ENCODE measurements around the gene FBLN2.

FBLN2 gene

DNA sequence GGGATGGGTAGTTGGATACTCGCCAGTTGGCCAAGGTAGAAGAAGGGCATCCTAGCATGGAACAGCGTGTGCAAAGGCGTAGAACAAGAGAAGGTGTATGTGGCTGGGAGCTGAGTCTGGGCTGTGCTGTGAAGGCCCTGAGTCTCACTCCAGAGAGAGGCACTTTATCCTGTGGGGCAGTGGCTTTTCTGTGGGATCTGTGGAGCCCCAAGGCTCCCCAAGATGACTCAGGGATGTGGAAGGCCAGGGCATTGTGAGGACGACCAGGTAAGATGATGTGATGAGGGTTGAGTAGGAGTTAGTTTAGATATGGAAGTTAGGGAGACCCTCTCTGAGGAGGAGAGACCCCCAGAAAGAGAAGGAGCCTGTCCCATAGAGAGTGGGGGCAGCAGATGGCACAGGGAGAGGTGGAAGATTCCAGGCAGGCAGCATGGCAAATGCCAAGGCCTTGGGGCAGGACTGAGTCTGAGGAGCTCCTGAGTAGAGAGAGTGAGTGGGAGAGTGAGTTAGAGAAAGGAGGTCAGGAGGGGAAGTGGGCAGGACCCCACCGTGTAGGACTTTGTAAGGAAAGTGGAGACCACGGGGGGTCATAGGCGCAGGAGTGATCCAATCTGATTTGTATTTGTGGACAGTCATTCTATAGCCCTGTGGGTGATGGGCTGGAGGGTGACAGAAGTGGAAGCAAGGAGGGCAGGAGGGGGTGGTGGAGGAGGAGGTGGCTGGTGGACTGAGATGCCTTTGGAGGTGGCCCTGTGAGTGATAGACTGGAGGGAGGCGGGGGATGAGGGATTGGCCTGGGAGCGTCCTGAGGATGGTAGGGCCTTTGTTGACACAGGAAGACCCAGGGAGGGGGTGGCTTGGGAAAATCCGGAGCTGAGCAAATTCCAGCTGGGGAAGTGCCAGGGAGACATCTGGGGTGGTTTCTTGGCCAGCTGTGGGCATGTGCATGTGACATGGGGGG lies 50.3 kb downstream of the FBLN2 start:
- no peak for DNase-seq (ENCODE audit: low read depth in 2 of 2, low spot score in 1 of 2)

DNA sequence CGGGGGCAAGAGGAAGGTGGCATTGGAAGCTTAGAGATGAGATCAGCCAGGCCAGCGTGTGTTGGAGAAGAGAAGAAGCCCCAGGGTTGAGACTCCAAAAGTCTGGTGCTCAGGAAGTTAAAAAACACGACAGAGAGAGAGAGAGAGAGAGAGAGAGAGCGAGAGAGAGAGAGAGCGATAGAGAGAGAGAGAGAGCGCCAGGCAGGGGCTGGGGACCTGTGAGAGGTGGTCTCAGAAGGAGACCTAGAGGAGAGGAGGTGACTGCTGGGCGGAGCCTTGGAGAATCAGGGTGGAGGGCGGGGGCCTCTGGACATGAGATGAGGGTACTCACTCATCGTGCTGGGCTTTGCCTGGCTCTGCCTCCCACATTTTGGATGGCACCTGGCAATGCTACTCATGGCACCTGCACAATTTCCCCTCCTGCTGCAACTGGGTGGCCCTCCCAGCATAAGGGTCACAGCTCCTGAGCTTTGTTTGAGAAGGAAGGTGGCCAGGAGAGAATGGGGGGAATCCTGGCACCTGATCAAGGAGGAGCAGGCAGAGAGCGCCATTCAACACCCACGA lies 51.0 kb downstream of the FBLN2 start:
- DNase-seq (ENCODE audit: low read depth in 2 of 2, low spot score in 1 of 2): no peak

DNA sequence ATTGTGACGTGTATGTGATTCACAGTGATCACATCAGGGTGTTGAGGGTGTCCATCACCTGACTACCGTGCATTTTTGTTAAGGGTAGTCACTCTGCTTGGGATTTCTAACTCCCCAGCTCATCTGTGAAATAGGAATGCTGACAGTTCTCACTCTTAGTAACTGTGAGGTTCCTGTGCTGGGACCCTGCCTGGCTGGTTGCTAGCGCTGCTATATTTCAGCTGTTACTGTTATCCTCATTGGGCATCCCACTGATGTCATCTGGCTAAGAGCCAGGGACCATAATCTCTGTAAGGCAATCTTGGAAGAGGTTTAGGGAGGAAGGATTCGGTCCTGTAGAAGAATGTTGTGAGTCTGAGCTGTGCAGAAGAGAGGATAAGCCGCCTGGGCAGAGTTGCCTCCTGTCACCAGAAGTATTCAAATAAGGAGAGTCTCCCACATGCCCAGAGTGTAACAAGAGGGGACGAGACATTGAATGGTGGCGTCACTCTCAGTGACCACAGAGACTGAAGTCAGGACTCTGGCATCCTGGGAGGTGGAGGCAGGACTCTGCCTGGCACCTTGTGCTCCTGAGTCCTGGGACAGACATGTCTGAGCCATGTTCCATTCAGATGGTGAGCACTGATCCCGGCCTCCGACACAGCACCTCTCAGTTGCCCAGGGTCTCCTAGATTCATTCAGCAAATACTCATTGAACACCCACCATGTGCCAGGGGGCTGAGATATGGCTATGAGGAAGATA lies 52.2 kb downstream of the FBLN2 start:
- no peak for DNase-seq (ENCODE audit: low read depth in 2 of 2, low spot score in 1 of 2)

DNA sequence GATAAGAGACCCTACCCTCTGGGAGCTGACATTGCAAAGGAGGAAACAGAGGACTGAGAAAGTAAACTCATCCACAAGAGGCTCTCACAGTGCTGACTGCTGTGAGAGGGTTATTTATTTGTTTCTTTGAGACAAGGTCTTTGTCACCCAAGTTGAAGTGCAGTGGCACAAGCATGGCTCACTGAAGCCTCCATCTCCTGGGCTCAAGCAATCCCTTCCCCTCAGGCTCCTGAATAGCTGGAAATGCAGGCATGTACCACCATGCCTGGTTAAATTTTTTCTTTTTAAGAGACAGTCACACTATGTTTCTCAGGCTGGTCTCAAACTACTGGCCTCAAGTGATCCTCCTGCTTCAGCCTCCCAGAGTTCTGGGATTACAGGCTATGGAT lies 52.8 kb downstream of the FBLN2 start:
- DNase-seq (ENCODE audit: low read depth in 2 of 2, low spot score in 1 of 2): no peak

DNA sequence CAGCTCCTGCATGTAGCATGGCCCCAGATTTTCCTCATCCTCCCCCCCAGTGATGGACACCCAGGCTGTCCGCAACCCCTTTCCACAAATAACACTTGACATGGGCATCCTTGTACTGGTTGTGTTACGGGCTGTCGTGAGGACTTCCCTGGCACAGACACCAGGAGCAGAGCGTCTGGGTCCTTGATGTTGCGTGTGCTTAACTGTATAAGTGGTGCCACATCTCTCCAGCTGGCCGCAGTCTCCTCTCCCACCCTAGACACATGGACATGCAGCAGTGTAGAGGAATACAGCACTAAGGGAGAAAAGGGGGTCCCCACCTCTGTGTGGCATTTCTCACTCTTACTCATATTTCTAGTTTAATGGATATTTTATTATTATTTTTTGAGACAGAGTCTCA lies 56.6 kb downstream of the FBLN2 start:
- no peak for DNase-seq (ENCODE audit: low read depth in 2 of 2, low spot score in 1 of 2)

DNA sequence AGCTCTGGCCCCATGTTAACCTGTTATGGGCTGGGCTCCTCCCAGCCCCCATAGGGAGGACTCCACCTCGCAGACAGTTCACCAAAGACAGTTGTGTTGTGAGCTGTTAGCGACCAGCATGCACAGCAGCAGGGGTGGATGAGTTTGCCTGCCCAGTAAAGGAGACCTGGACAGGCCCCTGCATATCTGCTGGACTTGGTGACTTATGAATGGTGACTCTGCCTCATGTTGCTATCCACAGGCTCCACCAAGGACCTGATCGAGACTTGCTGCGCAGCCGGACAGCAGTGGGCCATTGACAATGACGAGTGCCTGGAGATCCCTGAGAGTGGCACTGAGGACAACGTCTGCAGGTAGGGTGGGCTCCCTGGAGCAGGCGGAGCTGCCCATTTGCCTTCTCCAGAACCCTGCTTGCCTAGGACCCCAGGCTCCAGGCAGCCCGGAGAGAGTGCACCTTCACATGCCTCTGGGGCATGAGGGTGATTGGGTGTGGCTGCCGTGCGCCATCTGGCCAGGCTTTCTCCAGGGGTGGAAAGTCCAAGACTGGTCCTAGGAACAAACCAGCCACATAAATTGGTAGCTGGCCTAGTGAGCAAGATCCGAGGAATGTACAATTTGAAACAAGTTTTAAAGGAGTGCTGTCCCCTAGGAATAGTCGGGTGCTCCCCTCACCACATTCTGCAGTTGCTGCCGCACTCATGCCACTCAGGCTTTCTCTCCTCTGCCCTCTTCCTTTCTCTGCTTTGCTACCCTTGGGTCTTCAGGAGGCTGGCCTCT lies 59.1 kb downstream of the FBLN2 start:
- no peak for DNase-seq (ENCODE audit: low read depth in 2 of 2, low spot score in 1 of 2)

DNA sequence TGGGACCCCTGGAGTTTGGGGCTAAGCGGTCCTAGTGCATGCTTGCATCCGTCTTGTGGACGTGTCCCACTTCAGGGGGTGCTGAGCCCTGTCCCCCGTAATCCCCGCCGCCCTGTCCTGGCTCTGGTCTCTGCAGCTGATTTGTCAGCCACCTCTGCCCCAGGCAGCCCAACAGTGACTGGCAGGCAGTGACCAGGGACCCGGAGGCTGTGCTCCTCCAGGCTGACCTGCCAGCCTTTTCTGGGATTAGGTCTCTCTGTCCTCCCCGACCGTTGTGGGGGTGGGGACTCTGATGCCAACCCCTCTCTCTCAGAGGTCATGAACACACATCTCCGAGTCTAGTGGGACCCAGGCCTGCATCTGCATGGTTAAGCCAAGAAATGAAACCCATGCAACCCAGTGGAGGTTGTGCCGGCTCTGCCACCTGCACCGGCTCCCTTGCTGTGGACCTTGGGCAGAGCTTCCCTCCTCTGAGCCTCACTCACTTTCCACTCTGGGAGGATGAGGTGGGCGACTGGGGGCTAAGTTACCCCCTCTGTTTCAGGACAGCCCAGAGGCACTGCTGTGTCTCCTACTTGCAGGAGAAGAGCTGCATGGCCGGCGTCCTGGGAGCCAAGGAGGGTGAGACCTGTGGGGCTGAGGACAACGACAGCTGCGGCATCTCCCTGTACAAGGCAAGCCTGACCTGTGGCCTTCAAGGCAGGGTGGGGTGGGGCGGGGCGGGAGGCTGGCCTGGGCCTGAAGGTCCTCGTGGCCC lies 60.2 kb downstream of the FBLN2 start:
- DNase-seq (ENCODE audit: low read depth in 2 of 2, low spot score in 1 of 2): no peak

DNA sequence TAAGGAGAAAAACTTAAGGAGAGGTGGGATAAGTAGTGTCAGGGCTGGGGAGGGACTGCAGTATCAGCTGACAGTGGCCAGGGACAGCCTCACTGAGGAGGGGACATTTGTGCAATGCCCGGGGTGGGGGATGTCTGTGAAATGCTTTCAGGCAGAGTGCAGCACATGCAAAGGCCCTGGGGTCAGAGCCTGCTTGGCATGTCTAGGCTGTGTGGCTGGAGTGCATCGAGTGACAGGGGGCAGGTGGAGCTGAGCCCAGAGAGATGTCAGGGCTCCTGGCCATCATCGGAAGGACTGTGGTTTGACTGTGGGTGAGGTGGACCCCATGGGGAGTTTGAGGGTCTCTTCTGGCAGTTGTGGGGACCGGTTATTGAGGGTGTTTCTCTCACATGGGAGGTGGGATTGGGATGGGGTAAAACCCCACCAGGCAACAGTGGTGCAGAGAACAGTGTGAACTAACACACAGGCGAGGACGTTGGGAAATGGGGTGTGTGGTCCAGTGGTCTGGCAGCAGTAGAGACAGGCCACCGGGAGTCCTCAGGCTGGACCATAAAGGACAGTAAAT lies 61.2 kb downstream of the FBLN2 start:
- DNase-seq (ENCODE audit: low read depth in 2 of 2, low spot score in 1 of 2): no peak

DNA sequence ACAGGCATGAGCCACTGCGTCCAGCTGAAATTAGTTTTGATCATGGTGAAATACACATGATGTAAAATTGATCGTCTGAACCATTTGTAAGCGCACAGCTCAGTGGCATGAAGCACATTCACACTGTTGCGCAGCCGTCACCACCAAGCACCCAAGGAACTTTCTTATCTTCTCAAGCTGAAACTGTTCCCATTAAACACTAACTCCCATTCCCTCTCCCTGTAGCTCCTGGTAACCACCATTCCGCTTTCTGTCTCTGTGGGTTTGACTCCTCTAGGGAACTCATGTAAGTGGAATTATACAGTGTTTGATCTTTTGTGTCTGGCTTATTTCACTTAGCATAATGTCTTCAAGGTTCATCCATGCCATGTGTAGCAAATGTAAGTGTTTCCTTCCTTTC lies 62.3 kb downstream of the FBLN2 start:
- DNase-seq (ENCODE audit: low read depth in 2 of 2, low spot score in 1 of 2): no peak

DNA sequence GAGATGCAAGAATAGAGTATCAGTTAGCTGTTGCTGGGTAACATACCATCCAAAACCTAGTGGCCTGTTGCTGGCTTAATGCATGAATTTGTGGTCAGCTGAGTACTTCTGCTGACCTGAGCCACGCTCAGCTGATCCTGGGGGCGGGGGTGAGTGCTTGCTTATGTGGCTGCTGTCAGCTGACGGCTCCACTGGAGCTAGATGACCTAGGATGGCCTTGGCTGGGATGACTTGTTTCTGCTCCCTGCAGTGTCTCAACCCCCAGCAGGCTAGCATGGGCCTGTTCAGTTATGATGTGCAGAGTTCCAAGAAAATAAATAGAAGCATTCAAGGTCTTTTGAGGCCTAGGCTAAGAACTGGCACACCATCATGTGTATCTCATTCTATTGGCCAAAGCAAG lies 63.9 kb downstream of the FBLN2 start:
- DNase-seq (ENCODE audit: low read depth in 2 of 2, low spot score in 1 of 2): no peak

DNA sequence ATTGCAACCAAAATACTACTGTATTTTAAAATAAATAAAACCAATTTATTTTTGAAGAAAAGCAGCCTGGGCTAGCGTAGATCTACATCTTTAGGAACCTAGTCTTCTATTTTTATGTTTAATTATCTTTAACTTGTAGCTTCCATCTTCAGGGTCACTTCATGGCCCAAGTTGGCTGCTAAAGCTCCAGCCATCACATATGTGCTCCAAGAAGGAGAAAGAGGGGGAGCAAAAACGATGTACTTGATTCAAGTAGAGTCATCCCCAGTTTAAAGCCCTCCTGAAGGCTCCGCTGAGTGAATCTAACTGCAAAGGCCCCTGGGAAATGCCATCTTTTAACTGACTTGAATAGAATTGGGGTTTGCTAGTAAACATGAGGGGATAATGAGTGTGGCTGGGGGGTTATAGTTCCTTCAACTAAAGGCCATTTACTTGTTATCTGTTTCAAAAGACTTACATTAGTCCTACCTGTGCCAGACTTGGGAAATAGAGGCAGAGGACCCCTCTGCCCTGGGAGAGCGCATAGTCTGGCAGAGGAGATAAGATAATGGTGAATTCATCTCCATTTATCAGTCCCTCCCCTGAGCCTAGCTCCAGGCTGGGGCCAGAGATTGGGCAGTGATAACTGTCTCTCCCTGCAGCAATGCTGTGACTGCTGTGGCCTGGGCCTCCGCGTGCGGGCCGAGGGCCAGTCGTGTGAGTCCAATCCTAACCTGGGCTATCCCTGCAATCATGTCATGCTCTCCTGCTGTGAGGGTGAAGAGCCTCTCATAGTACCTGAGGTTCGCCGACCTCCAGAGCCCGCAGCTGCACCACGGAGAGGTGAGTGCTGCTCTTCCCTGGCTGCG lies 64.6 kb downstream of the FBLN2 start:
- DNase-seq (ENCODE audit: low read depth in 2 of 2, low spot score in 1 of 2): no peak

DNA sequence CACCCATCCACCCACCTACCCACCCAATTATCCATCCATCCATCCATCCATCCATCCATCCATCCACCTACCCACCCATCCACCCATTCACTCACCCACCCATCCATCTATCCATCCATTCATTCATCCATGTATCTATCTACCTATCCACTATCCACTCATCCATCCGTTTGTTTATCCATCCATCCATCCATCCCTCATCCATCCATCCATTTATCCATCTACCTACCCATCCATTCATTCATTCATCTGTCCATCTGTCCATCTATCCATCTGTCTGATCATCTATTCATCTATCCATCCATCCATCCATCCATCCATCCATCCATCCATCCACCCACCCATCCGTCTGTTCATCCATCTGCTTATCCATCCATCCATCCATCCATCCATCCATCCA lies 65.7 kb downstream of the FBLN2 start:
- no peak for DNase-seq (ENCODE audit: low read depth in 2 of 2, low spot score in 1 of 2)

DNA sequence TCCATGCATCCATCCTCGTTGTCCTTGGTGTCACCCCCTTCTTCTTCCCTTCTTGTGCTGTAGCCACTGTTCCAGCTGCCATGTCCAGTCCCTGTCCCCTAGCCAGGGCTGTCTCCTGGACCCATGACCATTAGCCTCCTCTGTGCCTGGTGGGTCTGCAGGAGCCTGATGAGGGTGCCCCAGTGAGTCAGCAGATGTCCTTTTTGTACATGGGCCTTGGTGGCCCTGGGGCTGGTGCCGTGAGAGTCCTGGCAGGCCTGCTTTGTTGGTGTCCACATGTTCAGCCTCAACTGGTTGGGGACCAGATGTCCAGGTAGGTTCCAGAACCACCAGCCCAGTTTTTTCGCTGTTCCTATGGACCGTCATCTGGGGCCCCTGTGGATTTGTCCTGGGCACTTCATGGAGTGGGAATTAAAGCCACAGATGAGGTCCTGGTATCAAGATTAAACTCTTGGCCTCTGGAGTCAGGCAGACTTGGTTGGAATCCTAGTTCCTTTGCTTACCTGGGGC lies 66.1 kb downstream of the FBLN2 start:
- no peak for DNase-seq (ENCODE audit: low read depth in 2 of 2, low spot score in 1 of 2)

DNA sequence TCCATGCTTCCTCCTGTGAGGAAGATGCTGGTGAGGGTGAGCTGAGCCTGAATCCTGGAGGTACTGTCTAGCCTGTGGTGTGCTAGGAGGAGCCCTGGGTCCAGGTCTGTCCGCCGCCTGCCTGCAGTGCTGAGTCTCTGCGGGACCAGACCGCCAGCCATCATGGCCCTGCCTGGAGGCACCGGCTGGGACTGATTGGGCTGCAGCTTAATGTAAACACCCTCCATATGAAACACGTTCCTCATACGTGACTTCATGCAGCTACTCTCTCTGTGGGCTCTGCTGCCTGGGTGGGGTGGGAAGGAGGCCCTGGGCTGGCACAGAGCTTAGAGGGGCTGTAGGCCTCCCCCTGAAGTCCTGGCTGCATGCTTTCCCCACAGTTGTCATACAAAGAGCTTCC lies 67.4 kb downstream of the FBLN2 start:
- DNase-seq (ENCODE audit: low read depth in 2 of 2, low spot score in 1 of 2): no peak

DNA sequence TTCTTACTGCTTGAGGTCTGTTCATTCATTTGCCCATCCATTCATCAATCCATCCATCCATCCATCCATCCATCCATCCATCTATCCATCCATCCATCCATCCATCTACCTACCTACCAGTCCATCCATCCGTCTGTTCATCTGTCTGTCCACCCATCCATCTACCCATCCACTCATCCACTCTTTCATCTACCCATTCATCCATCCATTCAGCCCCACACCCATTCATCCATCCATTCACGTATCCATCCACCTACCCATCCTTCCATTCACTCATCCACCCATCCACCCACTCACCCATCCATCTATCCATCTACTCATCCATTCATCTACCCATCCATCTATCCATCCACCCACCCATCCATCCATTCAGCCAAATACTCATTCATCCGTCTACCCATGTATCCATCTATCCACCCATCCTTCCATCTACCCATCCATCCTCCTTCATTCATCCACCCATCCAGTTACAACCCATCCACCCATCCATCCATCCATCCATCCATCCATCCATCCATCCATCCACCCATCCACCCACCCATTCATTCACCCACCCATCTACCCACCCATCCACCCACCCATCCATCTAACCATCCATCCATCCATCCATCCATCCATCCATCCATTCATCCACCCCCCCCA lies 68.3 kb downstream of the FBLN2 start:
- DNase-seq (ENCODE audit: low read depth in 2 of 2, low spot score in 1 of 2): no peak

DNA sequence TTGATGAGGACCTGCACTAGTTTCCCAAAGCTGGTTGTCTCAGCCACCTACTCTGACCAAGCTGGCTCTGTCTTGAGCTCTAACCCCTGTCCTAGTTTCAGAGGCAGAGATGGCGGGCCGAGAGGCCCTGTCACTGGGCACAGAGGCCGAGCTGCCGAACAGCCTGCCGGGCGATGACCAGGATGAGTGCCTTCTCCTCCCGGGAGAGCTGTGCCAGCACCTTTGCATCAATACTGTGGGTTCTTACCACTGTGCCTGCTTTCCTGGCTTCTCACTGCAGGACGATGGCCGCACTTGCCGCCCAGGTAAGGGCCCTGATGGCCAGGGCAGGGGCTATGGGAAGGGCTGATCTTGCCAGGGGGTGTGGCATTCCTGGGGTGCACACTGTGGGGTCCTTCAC lies 69.1 kb downstream of the FBLN2 start:
- no peak for DNase-seq (ENCODE audit: low read depth in 2 of 2, low spot score in 1 of 2)

DNA sequence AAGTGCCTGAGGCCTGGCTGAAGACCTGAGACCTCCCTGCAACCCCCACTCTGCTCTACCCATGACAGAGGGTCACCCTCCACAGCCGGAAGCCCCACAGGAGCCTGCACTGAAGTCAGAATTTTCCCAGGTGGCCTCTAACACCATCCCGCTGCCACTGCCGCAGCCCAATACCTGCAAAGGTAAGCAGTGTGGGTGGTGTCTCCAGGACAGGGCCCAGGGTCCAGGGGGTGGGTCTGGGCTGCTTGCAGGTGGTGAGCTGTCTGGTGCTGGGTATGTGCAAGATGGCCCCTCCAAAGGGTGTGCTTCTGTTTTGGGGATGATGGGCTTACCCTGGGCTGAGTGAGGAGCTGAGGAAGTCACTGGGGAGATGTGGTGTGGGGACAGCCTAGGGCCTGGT lies 69.9 kb downstream of the FBLN2 start:
- no peak for DNase-seq (ENCODE audit: low read depth in 2 of 2, low spot score in 1 of 2)

DNA sequence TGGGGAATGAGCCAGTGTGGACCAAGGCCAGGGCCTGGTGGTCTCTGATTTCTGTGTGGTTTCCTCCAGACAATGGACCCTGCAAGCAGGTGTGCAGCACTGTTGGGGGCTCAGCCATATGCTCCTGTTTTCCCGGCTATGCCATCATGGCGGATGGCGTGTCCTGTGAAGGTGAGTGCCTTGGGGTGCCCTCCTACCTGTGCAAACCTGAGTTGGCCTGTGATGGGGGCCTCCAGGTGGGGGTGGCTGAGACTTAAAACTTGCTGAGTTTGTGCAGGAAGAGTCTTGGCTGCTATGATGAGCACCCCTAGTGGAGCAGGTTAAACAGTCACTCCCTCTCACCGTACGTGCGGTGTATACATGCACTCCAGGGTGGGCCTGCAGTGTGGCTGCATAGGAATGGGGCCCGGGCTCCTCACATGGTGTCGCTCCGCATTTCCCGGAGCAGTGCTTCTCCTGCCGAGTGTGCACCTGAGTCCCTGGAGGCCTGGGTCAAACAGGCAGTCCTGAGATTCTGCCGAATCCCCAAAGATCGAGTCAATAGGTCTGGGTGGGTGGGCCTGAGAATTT lies 70.8 kb downstream of the FBLN2 start:
- DNase-seq (ENCODE audit: low read depth in 2 of 2, low spot score in 1 of 2): no peak

Measured in stimulated activated CD8-positive, alpha-beta memory T cell treated with anti-CD3 and anti-CD28 coated beads, Interleukin-4, amount 100 ng/mL, for 1 hour (primary cell).